OCI-LY1 (cell line): ENCODE results near the gene CDC14B.

ENCODE experiments used
- H2AFZ ChIP-seq: fragments of 200-600 bp; sonication (generic), shearing (Covaris generic); 2 replicates; pipeline ENCODE4 v1.6.0; 2014; ENCODE audit warnings: antibody characterized with exemption, mild to moderate bottlenecking, low read length
- H3F3A ChIP-seq: fragments of 200-600 bp; sonication (generic), shearing (Covaris generic); 2 replicates; pipeline ENCODE4 v1.6.0; 2014; ENCODE audit warnings: mild to moderate bottlenecking, antibody characterized with exemption, low read length, moderate library complexity; ENCODE audit not compliant: insufficient read depth
- H3K27ac ChIP-seq: fragments of 200-600 bp; sonication (generic); 2 replicates; pipeline ENCODE4 v1.5.1; 2014; ENCODE audit warnings: low read length, mixed run types, mild to moderate bottlenecking, low read depth; ENCODE audit not compliant: poor library complexity, severe bottlenecking
- H3K27me3 ChIP-seq: fragments of 200-600 bp; sonication (generic); 2 replicates; pipeline ENCODE4 v1.6.0; 2014; ENCODE audit warnings: antibody characterized with exemption, mild to moderate bottlenecking, low read length, moderate library complexity; ENCODE audit not compliant: insufficient read depth
- H3K36me3 ChIP-seq: fragments of 200-600 bp; sonication (generic); 2 replicates; pipeline ENCODE4 v1.6.1; 2014; ENCODE audit warnings: mild to moderate bottlenecking, antibody characterized with exemption, low read length, moderate library complexity, mixed read lengths; ENCODE audit not compliant: insufficient read depth
- H3K4me1 ChIP-seq: fragments of 200-600 bp; sonication (generic); 2 replicates; pipeline ENCODE4 v1.5.1; 2014; ENCODE audit warnings: mild to moderate bottlenecking, low read length, moderate library complexity; ENCODE audit not compliant: insufficient read depth, severe bottlenecking
- H3K4me2 ChIP-seq: fragments of 200-600 bp; sonication (generic), shearing (Covaris generic); 2 replicates; pipeline ENCODE4 v1.6.1; 2014; ENCODE audit warnings: low read length
- H3K4me3 ChIP-seq: fragments of 200-600 bp; sonication (generic); 2 replicates; pipeline ENCODE4 v1.5.1; 2014; ENCODE audit warnings: low read length, low read depth, mild to moderate bottlenecking, mixed read lengths; ENCODE audit not compliant: poor library complexity, severe bottlenecking
- H3K79me2 ChIP-seq: fragments of 200-600 bp; shearing (Covaris generic); 2 replicates; pipeline ENCODE4 v1.6.1; 2016; ENCODE audit warnings: mixed run types, low read length, mixed read lengths; ENCODE audit not compliant: insufficient read depth
- H3K9ac ChIP-seq: fragments of 200-600 bp; sonication (generic), shearing (Covaris generic); 2 replicates; pipeline ENCODE4 v1.6.1; 2014; ENCODE audit warnings: mild to moderate bottlenecking, low read length, mixed read lengths
- H3K9me2 ChIP-seq: fragments of 200-600 bp; sonication (generic), shearing (Covaris generic); 2 replicates; pipeline ENCODE4 v1.6.1; 2014; ENCODE audit warnings: low read depth, mild to moderate bottlenecking, low read length, mixed read lengths
- H3K9me3 ChIP-seq: fragments of 200-600 bp; shearing (Covaris generic); 2 replicates; pipeline ENCODE4 v1.6.1; 2014; ENCODE audit warnings: low read length, mixed read lengths
- H4K20me1 ChIP-seq: fragments of 200-600 bp; sonication (generic), shearing (Covaris generic); 2 replicates; pipeline ENCODE4 v1.6.0; 2016; ENCODE audit warnings: mild to moderate bottlenecking, low read length; ENCODE audit not compliant: insufficient read depth
- EZH2 ChIP-seq: fragments of 200-600 bp; sonication (generic), shearing (Covaris generic); IDR thresholded peaks from 2 replicates; pipeline ENCODE4 v1.8.0; 2017; ENCODE audit warnings: borderline replicate concordance, mixed run types, mild to moderate bottlenecking, antibody characterized with exemption, low read length, moderate library complexity, mixed read lengths
- TF ChIP-seq, protein P1 (sequence below): fragments of 200-600 bp; sonication (generic), shearing (Covaris generic); IDR thresholded peaks from 2 replicates; pipeline ENCODE4 v1.5.1; 2017; ENCODE audit warnings: mild to moderate bottlenecking, antibody characterized with exemption, low read length, moderate library complexity, mixed read lengths

Gene CDC14B

DNA sequence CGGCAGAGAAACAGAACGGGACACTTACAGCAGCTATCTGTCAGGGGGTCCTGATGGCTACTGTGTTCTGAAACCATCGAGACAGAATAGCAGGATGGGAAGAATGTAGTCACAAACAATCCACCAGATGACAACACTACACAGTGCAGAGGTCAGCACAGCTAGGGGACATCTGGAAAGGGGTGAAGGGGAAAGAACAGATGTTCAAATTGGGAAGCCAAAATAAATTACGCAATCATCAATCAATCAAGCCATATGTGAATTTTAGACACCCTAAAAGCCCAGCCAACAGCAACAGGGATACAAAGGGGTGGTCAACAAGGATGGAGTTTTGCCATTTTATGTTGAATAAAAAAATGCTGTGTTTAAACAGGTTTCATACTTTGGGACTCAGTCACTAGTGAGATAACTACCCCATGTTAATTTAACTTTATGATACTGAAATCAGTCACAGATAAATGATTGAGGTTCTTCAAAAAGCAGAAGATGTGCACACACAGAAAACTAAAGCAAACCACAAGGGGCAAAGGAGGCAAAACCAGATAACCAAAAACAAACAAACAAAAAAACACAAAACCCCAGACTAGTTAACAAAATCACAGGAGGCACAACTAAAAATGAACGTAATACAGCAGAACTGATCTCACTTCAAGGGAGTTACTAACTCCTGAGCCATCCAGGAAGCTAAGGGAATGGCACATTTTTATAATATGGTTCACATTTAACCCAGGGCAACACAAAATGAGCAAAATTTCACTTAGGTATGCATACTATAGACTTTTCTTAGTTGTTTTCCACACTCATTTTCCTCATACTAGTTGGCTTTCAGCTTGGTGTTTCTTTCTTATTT lies 103.8 kb downstream of the CDC14B start:
- Histone ChIP-seq H2AFZ (no peak overlapping the region), H3K9ac (no peak overlapping the region), H4K20me1 (no peaks in the 10 kb centered on the region), H3K9me2 (no peaks in the 10 kb centered on the region), H3K27me3 (0 out of 2 replicates have a peak, but pooled peaks cover 4% of the 10 kb centered on the region), H3K4me2 (no peak overlapping the region), H3K9me3 (no peaks in the 10 kb centered on the region), H3K4me3 (no peak overlapping the region), H3K27ac (no peak overlapping the region), H3F3A (no peaks in the 10 kb centered on the region), H3K4me1 (no peaks in the 10 kb centered on the region), H3K36me3 (no peaks in the 10 kb centered on the region), H3K79me2 (no peaks in the 10 kb centered on the region)
- TF ChIP-seq, protein P1, sequence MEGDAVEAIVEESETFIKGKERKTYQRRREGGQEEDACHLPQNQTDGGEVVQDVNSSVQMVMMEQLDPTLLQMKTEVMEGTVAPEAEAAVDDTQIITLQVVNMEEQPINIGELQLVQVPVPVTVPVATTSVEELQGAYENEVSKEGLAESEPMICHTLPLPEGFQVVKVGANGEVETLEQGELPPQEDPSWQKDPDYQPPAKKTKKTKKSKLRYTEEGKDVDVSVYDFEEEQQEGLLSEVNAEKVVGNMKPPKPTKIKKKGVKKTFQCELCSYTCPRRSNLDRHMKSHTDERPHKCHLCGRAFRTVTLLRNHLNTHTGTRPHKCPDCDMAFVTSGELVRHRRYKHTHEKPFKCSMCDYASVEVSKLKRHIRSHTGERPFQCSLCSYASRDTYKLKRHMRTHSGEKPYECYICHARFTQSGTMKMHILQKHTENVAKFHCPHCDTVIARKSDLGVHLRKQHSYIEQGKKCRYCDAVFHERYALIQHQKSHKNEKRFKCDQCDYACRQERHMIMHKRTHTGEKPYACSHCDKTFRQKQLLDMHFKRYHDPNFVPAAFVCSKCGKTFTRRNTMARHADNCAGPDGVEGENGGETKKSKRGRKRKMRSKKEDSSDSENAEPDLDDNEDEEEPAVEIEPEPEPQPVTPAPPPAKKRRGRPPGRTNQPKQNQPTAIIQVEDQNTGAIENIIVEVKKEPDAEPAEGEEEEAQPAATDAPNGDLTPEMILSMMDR: no peak
- TF ChIP-seq EZH2: no peak

DNA sequence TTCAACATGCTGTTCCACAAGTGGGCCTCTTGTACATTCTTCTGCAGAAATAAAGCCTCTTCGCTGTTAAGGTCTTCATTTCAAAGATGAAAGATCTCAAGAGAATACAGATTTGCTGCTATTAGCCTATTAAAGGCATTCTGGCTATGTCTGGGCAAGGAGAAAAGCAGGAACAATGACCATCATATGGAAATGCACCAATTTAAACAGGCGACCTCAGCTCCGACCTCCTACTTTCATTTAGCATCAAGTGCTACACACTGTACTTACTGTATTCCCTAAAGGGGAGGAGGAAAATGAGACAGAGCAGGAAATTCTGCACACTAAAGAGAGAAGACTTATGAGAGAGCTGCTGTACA lies 104.9 kb downstream of the CDC14B start:
- no peaks in the 10 kb centered on the region for H3F3A ChIP-seq
- no peaks in the 10 kb centered on the region for H3K9me3 ChIP-seq
- H3K36me3 ChIP-seq: no peaks in the 10 kb centered on the region
- no peaks in the 10 kb centered on the region for H4K20me1 ChIP-seq
- H3K4me3 ChIP-seq: no peak overlapping the region
- H3K27ac ChIP-seq: no peak overlapping the region
- no peaks in the 10 kb centered on the region for H3K4me1 ChIP-seq
- no peaks in the 10 kb centered on the region for H3K79me2 ChIP-seq
- no peak overlapping the region for H3K9ac ChIP-seq
- H3K9me2 ChIP-seq: no peaks in the 10 kb centered on the region
- TF ChIP-seq, protein P1: no peak
- no peak for TF ChIP-seq EZH2
- 0 out of 2 replicates have a peak, but pooled peaks cover 4% of the 10 kb centered on the region for H3K27me3 ChIP-seq
- no peak overlapping the region for H2AFZ ChIP-seq
- H3K4me2 ChIP-seq: no peak overlapping the region

DNA sequence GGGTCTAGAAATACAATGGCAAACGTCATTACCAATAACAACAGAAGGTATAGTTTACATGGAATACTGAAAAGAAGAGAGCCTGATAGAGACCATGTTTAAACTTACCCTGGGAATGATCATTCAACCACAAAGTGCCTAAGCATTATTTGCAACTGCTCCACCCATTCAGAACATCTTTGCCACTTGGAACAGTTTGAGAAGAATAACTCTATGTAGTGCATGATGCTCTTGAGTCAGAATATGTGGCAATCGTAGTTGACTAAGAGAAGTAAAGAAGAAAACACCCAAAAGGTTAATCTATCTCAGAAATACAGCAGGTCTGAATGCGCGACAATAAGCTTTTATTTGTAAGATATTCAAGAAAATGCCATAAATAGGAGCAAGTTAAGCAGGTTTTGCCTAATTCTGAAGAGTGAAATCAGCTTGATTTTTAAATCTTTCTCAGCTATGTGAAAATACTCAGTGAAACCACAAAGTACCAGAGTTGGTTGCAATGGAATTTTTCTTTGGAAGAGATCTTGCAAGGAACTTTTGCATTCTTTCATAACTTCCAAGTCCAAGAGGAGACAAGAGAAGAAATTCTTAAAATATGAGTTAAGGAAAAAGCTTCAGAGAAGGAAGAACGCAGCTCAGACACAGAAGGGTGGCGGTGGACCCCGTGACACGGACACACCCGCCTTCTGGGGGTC lies 105.4 kb downstream of the CDC14B start:
- Histone ChIP-seq H3K4me3 (no peak overlapping the region), H3K4me1 (no peaks in the 10 kb centered on the region), H4K20me1 (no peaks in the 10 kb centered on the region), H3K27ac (no peak overlapping the region), H3F3A (no peaks in the 10 kb centered on the region), H3K27me3 (0 out of 2 replicates have a peak, but pooled peaks cover 4% of the 10 kb centered on the region), H3K79me2 (no peaks in the 10 kb centered on the region), H2AFZ (no peak overlapping the region), H3K9ac (no peak overlapping the region), H3K4me2 (no peak overlapping the region), H3K9me2 (no peaks in the 10 kb centered on the region), H3K9me3 (no peaks in the 10 kb centered on the region), H3K36me3 (no peaks in the 10 kb centered on the region)
- TF ChIP-seq EZH2: no peak
- TF ChIP-seq, protein P1: no peak
